Activated naive CD8-positive, alpha-beta T cell (primary cell): ENCODE data around the gene TCOF1.
"Not testable (repeated sequence)": the region's sequence is repeated elsewhere in the genome, so short reads cannot be mapped to it uniquely, and the experiment has no call there.

ENCODE experiments used
- H3K27ac Mint-ChIP-seq: one replicate; pipeline ENCODE4 v1.8.0; 2021; ENCODE audit warnings: mixed read lengths
- H3K27me3 Mint-ChIP-seq: one replicate; pipeline ENCODE4 v1.8.0; 2021; ENCODE audit warnings: mixed read lengths
- H3K36me3 Mint-ChIP-seq: one replicate; pipeline ENCODE4 v1.8.0; 2021; ENCODE audit warnings: mixed read lengths
- H3K4me1 Mint-ChIP-seq: one replicate; pipeline ENCODE4 v1.8.0; 2021; ENCODE audit warnings: low read depth, mixed read lengths
- H3K4me3 Mint-ChIP-seq: one replicate; pipeline ENCODE4 v1.8.0; 2021; ENCODE audit warnings: mild to moderate bottlenecking, mixed read lengths
- H3K9me3 Mint-ChIP-seq: one replicate; pipeline ENCODE4 v1.8.0; 2021; ENCODE audit warnings: low read depth, mixed read lengths

TCOF1 gene

GRCh38 chr5:150408231-150408943 lies 50.9 kb downstream of the TCOF1 start:
- Mint-ChIP-seq H3K4me3 (no peak overlapping the region), H3K27ac (no peak overlapping the region), H3K4me1 (peaks cover 36% of the 10 kb centered on the region), H3K36me3 (no peaks in the 10 kb centered on the region), H3K9me3 (no peaks in the 10 kb centered on the region), H3K27me3 (no peaks in the 10 kb centered on the region)

GRCh38 chr5:150409638-150410523 lies 52.4 kb downstream of the TCOF1 start:
- H3K4me1 Mint-ChIP-seq: peaks cover 36% of the 10 kb centered on the region
- no peaks in the 10 kb centered on the region for H3K36me3 Mint-ChIP-seq

GRCh38 chr5:150410524-150411244 lies 53.2 kb downstream of the TCOF1 start:
- H3K36me3 Mint-ChIP-seq: no peaks in the 10 kb centered on the region
- peak overlapping the region; percentile 96 for H3K4me3 Mint-ChIP-seq
- H3K4me1 Mint-ChIP-seq: peaks cover 38% of the 10 kb centered on the region
- H3K9me3 Mint-ChIP-seq: no peaks in the 10 kb centered on the region
- peak overlapping the region; percentile 98 for H3K27ac Mint-ChIP-seq
- no peaks in the 10 kb centered on the region for H3K27me3 Mint-ChIP-seq

More at GRCh38 chr5:150409638-150410523, 52.4 kb downstream of the TCOF1 start:
- H3K4me3 Mint-ChIP-seq: peak overlapping the region; percentile 96
- H3K27me3 Mint-ChIP-seq: no peaks in the 10 kb centered on the region
- H3K27ac Mint-ChIP-seq: peak overlapping the region; percentile 75
- H3K9me3 Mint-ChIP-seq: no peaks in the 10 kb centered on the region

GRCh38 chr5:150411245-150411979 lies 53.9 kb downstream of the TCOF1 start:
- Mint-ChIP-seq H3K27ac (peak overlapping the region; percentile 98), H3K9me3 (no peaks in the 10 kb centered on the region), H3K36me3 (no peaks in the 10 kb centered on the region), H3K27me3 (no peaks in the 10 kb centered on the region), H3K4me1 (peaks cover 38% of the 10 kb centered on the region), H3K4me3 (peak overlapping the region; percentile 96)

GRCh38 chr5:150412319-150413175 lies 55.0 kb downstream of the TCOF1 start, which contains the start of gene CD74:
Gene CD74, minus strand, starts transcription at chr5:150412910. Its CDS starts 161 bp downstream, at chr5:150412749.
- peak within 1 kb of the TSS; percentile 96 for H3K4me3 Mint-ChIP-seq
- H3K27ac Mint-ChIP-seq: peak within 1 kb of the TSS; percentile 98
- H3K9me3 Mint-ChIP-seq: no peaks in the 10 kb centered on the region
- H3K27me3 Mint-ChIP-seq: no peaks in the 10 kb centered on the region
- H3K36me3 Mint-ChIP-seq: no peaks in the 10 kb centered on the region
- peaks cover 38% of the 10 kb centered on the region for H3K4me1 Mint-ChIP-seq

GRCh38 chr5:150413176-150413901 lies 55.8 kb downstream of the TCOF1 start:
- H3K4me1 Mint-ChIP-seq: peaks cover 36% of the 10 kb centered on the region
- no peaks in the 10 kb centered on the region for H3K36me3 Mint-ChIP-seq
- no peaks in the 10 kb centered on the region for H3K9me3 Mint-ChIP-seq
- peak overlapping the region; percentile 96 for H3K4me3 Mint-ChIP-seq
- no peaks in the 10 kb centered on the region for H3K27me3 Mint-ChIP-seq
- peak overlapping the region; percentile 98 for H3K27ac Mint-ChIP-seq

GRCh38 chr5:150413902-150414790 lies 56.6 kb downstream of the TCOF1 start:
- H3K27me3 Mint-ChIP-seq, H3K9me3 Mint-ChIP-seq, H3K36me3 Mint-ChIP-seq, H3K4me3 Mint-ChIP-seq: not testable (repeated sequence)
- peaks cover 32% of the 10 kb centered on the region for H3K4me1 Mint-ChIP-seq
- peak overlapping the region; percentile 41 for H3K27ac Mint-ChIP-seq

- no peak overlapping the region for H3K27ac Mint-ChIP-seq
- peaks cover 1% of the 10 kb centered on the region for H3K27me3 Mint-ChIP-seq
- no peaks in the 10 kb centered on the region for H3K9me3 Mint-ChIP-seq
- peaks cover 5% of the 10 kb centered on the region for H3K4me1 Mint-ChIP-seq
- no peak overlapping the region for H3K4me3 Mint-ChIP-seq
- no peaks in the 10 kb centered on the region for H3K36me3 Mint-ChIP-seq
Measured at GRCh38 chr5:150419630-150420270, 62.3 kb downstream of the TCOF1 start.

- Mint-ChIP-seq H3K4me3 (no peak overlapping the region), H3K9me3 (no peaks in the 10 kb centered on the region), H3K27me3 (peaks cover 1% of the 10 kb centered on the region), H3K36me3 (no peaks in the 10 kb centered on the region), H3K4me1 (peaks cover 3% of the 10 kb centered on the region), H3K27ac (no peak overlapping the region)
Measured at GRCh38 chr5:150422075-150422474, 64.6 kb downstream of the TCOF1 start.

- H3K4me3 Mint-ChIP-seq: no peak overlapping the region
- no peaks in the 10 kb centered on the region for H3K9me3 Mint-ChIP-seq
- H3K36me3 Mint-ChIP-seq: no peaks in the 10 kb centered on the region
- no peak overlapping the region for H3K27ac Mint-ChIP-seq
- H3K27me3 Mint-ChIP-seq: peaks cover 1% of the 10 kb centered on the region
- H3K4me1 Mint-ChIP-seq: peaks cover 3% of the 10 kb centered on the region
Measured at GRCh38 chr5:150422758-150423157, 65.3 kb downstream of the TCOF1 start.

- not testable (repeated sequence) for H3K4me1 Mint-ChIP-seq, H3K4me3 Mint-ChIP-seq, H3K27ac Mint-ChIP-seq, H3K9me3 Mint-ChIP-seq, H3K27me3 Mint-ChIP-seq, H3K36me3 Mint-ChIP-seq
Measured at GRCh38 chr5:150426165-150426564, 68.7 kb downstream of the TCOF1 start.
